Lower leg skin (tissue), 4 donors: ENCODE data around the gene SNRK. TPM values are rescaled to one million over a fixed set of nuclear protein-coding genes. Genes with fewer than 3 reads are reported as not detected.

Source experiments
- DNase-seq, 2 donors: peaks; one replicate each; pipeline ENCODE4 v3.0.0-alpha.2; 2019; ENCODE audit warnings: low spot score in 2 of 2
- H3K4me3 ChIP-seq: fragments of 200-600 bp; sonication (generic); 2 replicates; pipeline ENCODE4 v1.5.1; 2017; ENCODE audit warnings: mild to moderate bottlenecking, low read depth; ENCODE audit not compliant: poor library complexity, severe bottlenecking
- CTCF ChIP-seq, 3 donors: fragments of 450-650 bp; IDR thresholded peaks; one replicate each; pipeline ENCODE4 v1.5.1; 2016; ENCODE audit warnings: antibody characterized with exemption in 3 of 3, mild to moderate bottlenecking in 3 of 3, moderate library complexity in 2 of 3
- POLR2A ChIP-seq, 2 donors: fragments of 450-650 bp; IDR thresholded peaks; one replicate each; pipeline ENCODE4 v1.6.1; 2016 to 2017; ENCODE audit warnings: antibody characterized with exemption in 2 of 2, mild to moderate bottlenecking in 1 of 2, moderate library complexity in 1 of 2
- WGBS, 2 donors: methylation state at CpG; one replicate each; pipeline ENCODE4 v1.1.5; 2018; 5-methylcytosine and 5-hydroxymethylcytosine counted together
- intact Hi-C: fragments of 100-400 bp; cut with DNase I; formaldehyde crosslinking; loops from one replicate; pipeline ENCODE4 v1.15.0; 2023; ENCODE audit warnings: low total_unique reads
- total RNA-seq, 4 donors: library from RNA; depleted of rRNA; stranded (reverse); fragments of >200 nt; gene quantifications; one replicate each; pipeline ENCODE4 v1.1.0, GENCODE V29; 2016

Gene SNRK
- total RNA-seq, 4 donors from 2014 or later: 59.8 to 180 (median 79.9) TPM

- TF ChIP-seq CTCF (IDR thresholded peaks at IDR 0.05): no peak
- no peak for TF ChIP-seq POLR2A (IDR thresholded peaks at IDR 0.05)
- DNase-seq: no peak
- intact Hi-C loops: no loop called here
- H3K4me3 ChIP-seq: no peak overlapping the region
These were observed 7.3 kb upstream of the SNRK start for GRCh38 chr3:43279082-43279481.

GRCh38 chr3:43279532-43279931, 6.8 kb upstream of the SNRK start:
- intact Hi-C loops: no loop called here
- no peak for DNase-seq
- TF ChIP-seq POLR2A (IDR thresholded peaks at IDR 0.05): no peak
- no peak overlapping the region for H3K4me3 ChIP-seq
- 89 to 91% methylated on average over 5 of the region's 5 CpGs for WGBS, 2 donors

- 77 to 89% methylated on average over 2 of the region's 2 CpGs for WGBS, 2 donors
- TF ChIP-seq CTCF (IDR thresholded peaks at IDR 0.05) (no peak), POLR2A (IDR thresholded peaks at IDR 0.05) (no peak)
- no peak overlapping the region for H3K4me3 ChIP-seq
- intact Hi-C loops: no loop called here
- no peak for DNase-seq
These were observed 5.3 kb upstream of the SNRK start for GRCh38 chr3:43281020-43281419.

GRCh38 chr3:43284171-43284570, 2.2 kb upstream of the SNRK start:
- no peak for DNase-seq
- TF ChIP-seq CTCF (IDR thresholded peaks at IDR 0.05): no peak
- TF ChIP-seq POLR2A (IDR thresholded peaks at IDR 0.05): no peak
- WGBS, 2 donors: 33 to 35% methylated on average over 1 of the region's 1 CpG
- intact Hi-C loops: no loop called here
- H3K4me3 ChIP-seq: no peak overlapping the region

GRCh38 chr3:43285644-43286043, 696 bp upstream of the SNRK start:
- no peak for DNase-seq
- intact Hi-C loops: no loop called here
- WGBS, 2 donors: 51 to 58% methylated on average over 11 of the region's 11 CpGs
- TF ChIP-seq POLR2A (IDR thresholded peaks at IDR 0.05) (no peak), CTCF (IDR thresholded peaks at IDR 0.05) (no peak)
- no peak overlapping the region for H3K4me3 ChIP-seq

- no peak for DNase-seq
- intact Hi-C loops: no loop called here
- TF ChIP-seq CTCF (IDR thresholded peaks at IDR 0.05) (no peak), POLR2A (IDR thresholded peaks at IDR 0.05) (no peak)
- peak overlapping the region; percentile 68 for H3K4me3 ChIP-seq
- WGBS, 2 donors: 0% methylated on average over 8 to 28 of the region's 54 CpGs
These were observed 630 bp downstream of the SNRK start for GRCh38 chr3:43286841-43287499.
